ENCODE data around the gene TMEM125.

DNA sequence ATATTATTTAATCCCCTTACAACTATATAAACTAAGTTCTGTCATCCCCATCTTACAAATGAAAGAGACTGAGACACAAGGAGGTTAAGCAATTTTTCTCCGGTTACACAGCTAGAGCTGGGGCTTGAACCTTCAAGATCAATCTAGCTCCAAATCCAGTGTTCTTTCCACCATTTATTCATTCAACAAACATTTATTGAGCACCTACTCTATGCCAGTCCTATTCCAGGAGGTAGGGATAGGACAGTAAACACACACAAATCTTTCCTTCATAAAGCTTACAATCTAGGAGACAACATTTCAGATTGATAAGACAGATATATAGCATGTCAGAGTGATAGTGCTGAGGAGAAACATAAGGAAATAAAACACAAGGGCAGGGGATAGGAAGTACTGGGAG lies 2.9 kb upstream of the TMEM125 start:
- TF ChIP-seq POLR2A (IDR thresholded peaks at IDR 0.05) = no peak
- no peak for TF ChIP-seq CTCF (IDR thresholded peaks at IDR 0.05)

Measured in heart left ventricle (tissue), 13 donors.